Measurements from ENCODE around the gene LAMA3.

LAMA3 gene

GRCh38 chr18:23950644-23951043 is 261.4 kb downstream of the LAMA3 start:
- no peak overlapping the region for H3K27ac ChIP-seq

GRCh38 chr18:23951206-23951605 is 262.0 kb downstream of the LAMA3 start:
- no peak overlapping the region for H3K27ac ChIP-seq
- TF ChIP-seq ZFX (IDR thresholded peaks at IDR 0.05) (no peak), CTCF (conservative IDR thresholded peaks at IDR 0.05) (no peak)

More at GRCh38 chr18:23950644-23951043, 261.4 kb downstream of the LAMA3 start:
- TF ChIP-seq CTCF (conservative IDR thresholded peaks at IDR 0.05), result no peak
- no peak for TF ChIP-seq ZFX (IDR thresholded peaks at IDR 0.05)

GRCh38 chr18:23953984-23954383 is 264.7 kb downstream of the LAMA3 start:
- TF ChIP-seq CTCF (conservative IDR thresholded peaks at IDR 0.05) (no peak), ZFX (IDR thresholded peaks at IDR 0.05) (no peak)

GRCh38 chr18:23956483-23956882 is 267.2 kb downstream of the LAMA3 start:
- TF ChIP-seq CTCF (conservative IDR thresholded peaks at IDR 0.05), result no peak
- TF ChIP-seq ZFX (IDR thresholded peaks at IDR 0.05), result no peak
- no peak overlapping the region for H3K27ac ChIP-seq

More at GRCh38 chr18:23953984-23954383, 264.7 kb downstream of the LAMA3 start:
- H3K27ac ChIP-seq, result no peak overlapping the region

- no peak for TF ChIP-seq CTCF (conservative IDR thresholded peaks at IDR 0.05)
- no peak for TF ChIP-seq ZFX (IDR thresholded peaks at IDR 0.05)
- H3K27ac ChIP-seq, result no peak overlapping the region
Measured at GRCh38 chr18:23958036-23958435, 268.8 kb downstream of the LAMA3 start.

GRCh38 chr18:23963443-23964165 is 274.4 kb downstream of the LAMA3 start:
- no peak overlapping the region for H3K27ac ChIP-seq
- TF ChIP-seq ZFX (IDR thresholded peaks at IDR 0.05) (no peak), CTCF (conservative IDR thresholded peaks at IDR 0.05) (no peak; the same call in 1 of the 2 replicates)

- H3K27ac ChIP-seq, result no peak overlapping the region
- TF ChIP-seq CTCF (conservative IDR thresholded peaks at IDR 0.05) (peak; percentile 15), ZFX (IDR thresholded peaks at IDR 0.05) (no peak)
Measured at GRCh38 chr18:23964282-23965238, 275.3 kb downstream of the LAMA3 start.

Data from C4-2B (cell line).